ENCODE results near the gene DMD. TPM values are rescaled to one million over a fixed set of nuclear protein-coding genes. Genes with fewer than 3 reads are reported as not detected.

DMD gene
- total RNA-seq, 1 donor from 2014 or later = 30.6 TPM

- no peaks in the 10 kb centered on the region for H3K4me1 ChIP-seq
- no peaks in the 10 kb centered on the region for H4K20me1 ChIP-seq (ENCODE audit: low read depth)
- DNase-seq (ENCODE audit: low spot score) = no peak
- no peaks in the 10 kb centered on the region for H3K36me3 ChIP-seq
- no peak overlapping the region for H3K9ac ChIP-seq
- H3K79me2 ChIP-seq (ENCODE audit: low read depth) = no peaks in the 10 kb centered on the region
- Mint-ChIP-seq H3K36me3 (no peaks in the 10 kb centered on the region), H3K27me3 (ENCODE audit: insufficient read depth, low read depth) (no peaks in the 10 kb centered on the region), H3K4me3 (no peak overlapping the region), H3K9me3 (no peaks in the 10 kb centered on the region), H3K4me1 (no peaks in the 10 kb centered on the region), H3K27ac (no peak overlapping the region)
- no peak overlapping the region for H3K4me3 ChIP-seq
- no peak for TF ChIP-seq EZH2 (IDR thresholded peaks at IDR 0.05)
- TF ChIP-seq, protein P1, sequence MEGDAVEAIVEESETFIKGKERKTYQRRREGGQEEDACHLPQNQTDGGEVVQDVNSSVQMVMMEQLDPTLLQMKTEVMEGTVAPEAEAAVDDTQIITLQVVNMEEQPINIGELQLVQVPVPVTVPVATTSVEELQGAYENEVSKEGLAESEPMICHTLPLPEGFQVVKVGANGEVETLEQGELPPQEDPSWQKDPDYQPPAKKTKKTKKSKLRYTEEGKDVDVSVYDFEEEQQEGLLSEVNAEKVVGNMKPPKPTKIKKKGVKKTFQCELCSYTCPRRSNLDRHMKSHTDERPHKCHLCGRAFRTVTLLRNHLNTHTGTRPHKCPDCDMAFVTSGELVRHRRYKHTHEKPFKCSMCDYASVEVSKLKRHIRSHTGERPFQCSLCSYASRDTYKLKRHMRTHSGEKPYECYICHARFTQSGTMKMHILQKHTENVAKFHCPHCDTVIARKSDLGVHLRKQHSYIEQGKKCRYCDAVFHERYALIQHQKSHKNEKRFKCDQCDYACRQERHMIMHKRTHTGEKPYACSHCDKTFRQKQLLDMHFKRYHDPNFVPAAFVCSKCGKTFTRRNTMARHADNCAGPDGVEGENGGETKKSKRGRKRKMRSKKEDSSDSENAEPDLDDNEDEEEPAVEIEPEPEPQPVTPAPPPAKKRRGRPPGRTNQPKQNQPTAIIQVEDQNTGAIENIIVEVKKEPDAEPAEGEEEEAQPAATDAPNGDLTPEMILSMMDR (IDR thresholded peaks at IDR 0.05) = no peak
- no peak for TF ChIP-seq EZH2phosphoT487 (IDR thresholded peaks at IDR 0.05)
- H3K27ac ChIP-seq = no peak overlapping the region
- no peak overlapping the region for H3K4me2 ChIP-seq
- H3K27me3 ChIP-seq = no peaks in the 10 kb centered on the region
- H3K9me3 ChIP-seq (ENCODE audit: low read depth) = no peaks in the 10 kb centered on the region
- H2AFZ ChIP-seq (replicated peaks) = no peak overlapping the region
- no peaks in the 10 kb centered on the region for H3F3A ChIP-seq (ENCODE audit: low read depth)
Observed at GRCh38 chrX:33032700-33033099, 178.6 kb downstream of the DMD start.

DNA sequence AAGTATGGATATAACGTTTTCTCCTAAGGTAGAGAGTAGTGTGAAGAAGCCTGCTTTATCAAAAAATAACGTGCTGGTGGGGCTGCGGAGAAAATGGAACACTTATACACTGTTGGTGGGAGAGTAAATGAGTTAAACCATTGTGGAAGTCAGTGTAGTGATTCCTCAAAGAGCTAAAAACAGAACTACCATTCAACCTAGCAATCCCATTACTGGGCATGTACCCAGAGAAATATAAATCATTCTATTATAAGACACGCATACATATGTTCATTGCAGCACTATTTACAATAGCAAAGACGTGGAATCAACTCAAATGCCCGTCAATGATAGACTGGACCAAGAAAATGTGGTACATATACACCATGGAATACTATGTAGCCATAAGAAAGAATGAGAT lies 196.4 kb downstream of the DMD start:
- Histone ChIP-seq H3K9ac (no peak overlapping the region), H3K4me2 (no peak overlapping the region), H3K36me3 (no peaks in the 10 kb centered on the region), H3K79me2 (ENCODE audit: low read depth) (no peaks in the 10 kb centered on the region), H3K27me3 (no peaks in the 10 kb centered on the region), H3K4me3 (no peak overlapping the region), H3K4me1 (peaks cover 17% of the 10 kb centered on the region), H3F3A (ENCODE audit: low read depth) (peaks cover 6% of the 10 kb centered on the region), H3K9me3 (ENCODE audit: low read depth) (no peaks in the 10 kb centered on the region), H2AFZ (replicated peaks) (no peak overlapping the region), H4K20me1 (ENCODE audit: low read depth) (no peaks in the 10 kb centered on the region), H3K27ac (no peak overlapping the region)
- Mint-ChIP-seq H3K4me1 (no peaks in the 10 kb centered on the region), H3K36me3 (no peaks in the 10 kb centered on the region), H3K4me3 (no peak overlapping the region), H3K27ac (no peak overlapping the region), H3K27me3 (ENCODE audit: insufficient read depth, low read depth) (no peaks in the 10 kb centered on the region), H3K9me3 (no peaks in the 10 kb centered on the region)
- no peak for DNase-seq (ENCODE audit: low spot score)
- TF ChIP-seq, protein P1 (IDR thresholded peaks at IDR 0.05) = no peak
- TF ChIP-seq EZH2phosphoT487 (IDR thresholded peaks at IDR 0.05) (no peak), EZH2 (IDR thresholded peaks at IDR 0.05) (no peak)

GRCh38 chrX:33014086-33014485 lies 197.3 kb downstream of the DMD start:
- no peaks in the 10 kb centered on the region for H3K27me3 Mint-ChIP-seq (ENCODE audit: insufficient read depth, low read depth)
- no peaks in the 10 kb centered on the region for H3K36me3 ChIP-seq
- H3K9me3 ChIP-seq (ENCODE audit: low read depth) = no peaks in the 10 kb centered on the region
- H3K9ac ChIP-seq = no peak overlapping the region
- no peaks in the 10 kb centered on the region for H3K9me3 Mint-ChIP-seq
- H3K27ac Mint-ChIP-seq = no peak overlapping the region
- no peaks in the 10 kb centered on the region for H3K79me2 ChIP-seq (ENCODE audit: low read depth)
- H3K27me3 ChIP-seq = no peaks in the 10 kb centered on the region
- no peaks in the 10 kb centered on the region for H4K20me1 ChIP-seq (ENCODE audit: low read depth)
- H3K36me3 Mint-ChIP-seq = no peaks in the 10 kb centered on the region
- H3K4me3 ChIP-seq = no peak overlapping the region
- no peak overlapping the region for H2AFZ ChIP-seq (replicated peaks)
- no peak overlapping the region for H3K27ac ChIP-seq
- H3K4me3 Mint-ChIP-seq = no peak overlapping the region
- DNase-seq (ENCODE audit: low spot score) = no peak
- H3F3A ChIP-seq (ENCODE audit: low read depth) = peaks cover 14% of the 10 kb centered on the region
- H3K4me2 ChIP-seq = no peak overlapping the region
- peaks cover 17% of the 10 kb centered on the region for H3K4me1 ChIP-seq
- no peak for TF ChIP-seq EZH2phosphoT487 (IDR thresholded peaks at IDR 0.05)
- TF ChIP-seq, protein P1 (IDR thresholded peaks at IDR 0.05) = no peak
- TF ChIP-seq EZH2 (IDR thresholded peaks at IDR 0.05) = no peak
- H3K4me1 Mint-ChIP-seq = no peaks in the 10 kb centered on the region

All from neural progenitor cell (in vitro differentiated cells).